Activated naive CD4-positive, alpha-beta T cell treated with Interleukin-2 at 50 U/mL for 16 hours (primary cell): Measurements from ENCODE around the gene ASB2.

Experiments used
- DNase-seq: peaks from one replicate; pipeline ENCODE4 v3.0.0-alpha.2; 2020

Gene ASB2

DNA sequence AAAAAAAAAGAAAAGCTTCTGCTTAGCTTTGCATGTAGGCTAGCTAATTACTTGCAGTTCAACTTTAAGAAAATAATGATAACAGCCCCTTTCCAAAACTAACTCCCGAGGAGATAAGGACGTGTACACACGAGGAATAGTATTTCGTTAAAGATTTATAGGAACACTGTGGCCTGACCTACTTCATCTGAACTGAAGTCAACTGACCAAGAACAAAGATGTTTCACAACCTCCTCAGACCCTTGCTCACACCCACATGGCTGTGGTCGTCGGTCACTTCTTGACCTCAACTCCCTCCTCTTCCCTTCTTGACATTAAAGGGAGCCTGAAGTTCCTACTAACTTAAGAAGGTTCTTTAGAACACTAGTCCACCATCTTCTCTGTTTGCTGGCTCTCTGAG lies 74.6 kb downstream of the ASB2 start:
- no peak for DNase-seq

DNA sequence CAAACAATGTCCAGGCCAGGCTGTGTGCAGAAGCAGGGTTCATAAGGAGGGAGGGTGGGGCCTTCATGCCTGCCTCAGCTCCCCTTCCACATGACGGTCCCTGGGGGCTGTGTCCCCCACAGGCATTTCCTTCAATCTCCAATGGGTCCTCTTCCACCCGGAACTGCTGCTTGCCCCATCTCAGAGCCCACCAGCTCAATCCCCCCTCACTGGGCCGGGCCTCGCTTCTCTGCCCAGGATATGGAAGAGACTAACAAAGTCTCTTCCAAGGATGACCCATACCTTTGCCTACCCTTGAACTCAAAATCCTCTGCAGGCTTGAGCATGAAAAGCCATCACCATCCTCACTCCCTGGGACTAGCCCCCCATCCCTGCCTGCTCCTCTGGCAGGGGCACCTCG lies 77.6 kb downstream of the ASB2 start:
- DNase-seq = no peak

DNA sequence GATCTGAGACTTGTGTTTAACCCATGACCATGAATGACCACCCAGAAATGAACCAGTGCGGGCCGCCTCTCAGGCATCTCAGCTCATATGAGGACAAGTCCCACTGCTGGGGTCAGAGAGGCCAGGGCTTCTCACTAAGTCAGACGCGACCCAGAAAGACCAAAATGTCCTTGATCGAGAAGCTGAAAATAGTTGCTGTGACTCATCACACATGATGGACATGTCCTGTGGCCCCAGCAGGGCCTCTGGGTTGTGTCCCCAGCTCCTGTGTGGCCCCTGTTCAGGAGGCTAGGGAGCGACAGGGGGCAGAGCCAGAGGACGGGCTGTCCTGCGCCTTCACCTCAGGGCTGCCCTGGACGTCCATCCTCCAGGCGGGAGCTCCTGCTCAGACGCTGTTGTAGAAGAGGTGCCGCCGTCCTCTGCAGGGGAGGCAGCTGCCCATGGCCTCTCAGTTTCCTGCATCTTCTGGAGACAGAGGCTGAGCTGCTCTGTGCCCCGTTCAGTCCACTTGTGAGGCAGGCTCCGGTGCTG lies 78.2 kb downstream of the ASB2 start:
- DNase-seq = no peak

DNA sequence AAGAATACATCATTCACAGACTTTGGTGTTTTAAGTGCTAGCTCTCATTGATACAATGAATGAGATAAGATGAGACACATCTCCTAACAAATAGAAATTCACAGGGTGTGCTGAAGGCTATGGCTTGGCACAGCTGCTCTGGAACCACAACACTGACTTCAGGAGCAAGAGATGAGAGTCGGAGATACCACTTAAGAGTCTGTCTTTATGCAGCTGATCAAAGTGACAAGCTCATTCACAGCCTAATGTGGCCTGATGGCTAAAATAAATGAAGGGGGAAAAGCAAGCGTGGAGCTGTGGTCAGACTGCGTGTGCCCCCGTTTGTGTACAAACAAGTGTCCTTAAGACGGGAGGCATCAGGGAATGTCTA lies 78.9 kb downstream of the ASB2 start:
- DNase-seq = no peak

DNA sequence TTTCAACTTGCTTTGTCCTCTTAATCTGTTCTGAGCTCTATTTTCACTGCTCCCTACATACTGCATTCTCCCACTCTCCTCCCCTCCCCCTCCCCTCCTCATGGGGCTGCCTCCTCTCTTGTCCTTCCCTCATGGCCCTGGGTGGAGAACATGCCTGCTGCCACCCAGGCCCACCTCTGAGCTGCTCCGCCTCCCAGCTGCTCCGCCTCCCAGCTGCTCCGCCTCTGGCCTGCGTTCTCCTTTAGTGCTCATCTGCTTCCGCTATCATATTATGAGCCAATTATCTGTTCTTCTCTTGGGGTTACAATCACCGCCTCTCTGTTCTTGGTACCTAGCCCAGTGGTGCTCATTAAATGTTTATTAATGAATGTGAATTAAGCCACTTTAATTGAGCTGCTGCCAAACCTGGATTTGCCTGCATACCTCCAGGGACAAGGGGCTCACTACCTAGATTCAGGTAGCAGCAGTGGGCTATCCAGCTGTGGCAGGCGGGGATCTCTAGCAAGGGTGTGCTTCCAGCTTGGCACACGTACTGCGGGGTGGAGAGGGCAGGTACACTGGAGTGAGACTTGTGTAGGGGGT lies 81.3 kb downstream of the ASB2 start:
- DNase-seq = no peak

DNA sequence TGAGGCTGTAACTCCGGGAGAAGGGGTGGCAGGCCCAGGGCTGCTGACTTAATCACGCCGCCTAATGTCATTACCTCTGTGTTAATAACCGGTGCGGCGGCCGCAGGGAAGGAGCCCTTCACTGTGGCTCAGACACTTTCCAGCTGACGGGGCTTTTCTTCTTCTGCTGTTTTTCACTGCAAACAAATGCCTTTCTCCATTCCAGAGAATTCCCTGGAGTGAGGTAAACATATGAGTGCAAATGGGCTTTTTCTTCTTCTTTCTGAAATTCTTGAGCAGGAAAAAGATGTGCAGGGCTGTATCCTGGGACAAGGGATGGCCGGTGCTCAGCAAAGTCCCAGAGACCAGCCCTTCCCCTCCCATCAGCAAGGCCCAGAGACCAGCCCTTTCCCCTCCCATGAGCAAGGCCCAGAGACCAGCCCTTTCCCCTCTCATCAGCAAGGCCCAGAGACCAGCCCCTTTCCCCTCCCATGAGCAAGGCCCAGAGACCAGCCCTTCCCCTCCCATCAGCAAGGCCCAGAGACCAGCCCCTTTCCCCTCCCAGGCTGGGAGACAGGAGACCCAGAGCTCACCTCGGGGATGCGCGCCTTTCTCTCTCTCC lies 82.6 kb downstream of the ASB2 start:
- no peak for DNase-seq

DNA sequence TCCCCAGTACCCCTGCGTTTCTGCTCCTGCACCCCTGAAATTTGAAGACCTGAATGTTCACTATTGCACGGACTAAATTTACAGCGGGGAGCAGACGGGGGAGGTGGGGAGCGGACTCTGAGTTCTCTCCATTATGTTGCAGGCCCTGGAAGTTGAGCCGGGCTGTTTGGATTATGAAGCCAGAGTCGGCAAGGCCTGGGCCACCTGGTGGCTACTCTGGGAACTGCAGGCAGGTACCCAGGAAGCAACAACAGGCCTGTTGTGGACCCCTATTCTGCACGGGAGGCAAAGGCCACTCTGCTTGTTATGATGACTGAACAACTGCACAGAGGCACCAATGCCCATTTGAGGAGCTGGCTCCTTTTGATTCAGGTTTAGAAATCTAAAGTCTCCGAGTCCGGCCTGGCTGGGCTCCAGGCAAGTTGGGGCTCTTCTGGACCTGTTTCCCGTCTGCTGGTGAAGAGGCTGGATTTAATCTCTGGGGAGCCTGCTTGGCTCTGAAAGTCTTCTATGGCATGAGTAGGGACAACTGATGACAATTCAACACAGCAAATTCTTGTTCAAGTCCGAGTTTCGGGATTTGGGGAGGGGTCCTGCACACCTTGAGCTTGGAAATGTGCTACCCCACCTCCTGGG lies 83.3 kb downstream of the ASB2 start:
- DNase-seq = peak; percentile 73

DNA sequence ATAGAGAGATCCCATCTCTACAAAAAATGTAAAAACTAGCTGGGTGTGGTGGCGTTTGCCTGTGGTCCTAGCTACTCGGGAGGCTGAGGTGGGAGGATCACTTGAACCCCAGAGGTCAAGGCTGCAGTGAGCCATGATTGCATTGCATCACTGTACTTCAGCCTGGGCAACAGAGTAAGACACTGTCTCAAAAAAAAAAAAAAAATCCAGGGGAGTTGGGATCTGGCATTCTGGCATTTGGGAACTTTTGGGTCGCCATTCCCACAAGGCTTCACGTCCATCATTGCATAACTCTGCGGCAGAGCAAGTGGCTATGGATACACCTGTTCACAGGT lies 83.9 kb downstream of the ASB2 start:
- no peak for DNase-seq

DNA sequence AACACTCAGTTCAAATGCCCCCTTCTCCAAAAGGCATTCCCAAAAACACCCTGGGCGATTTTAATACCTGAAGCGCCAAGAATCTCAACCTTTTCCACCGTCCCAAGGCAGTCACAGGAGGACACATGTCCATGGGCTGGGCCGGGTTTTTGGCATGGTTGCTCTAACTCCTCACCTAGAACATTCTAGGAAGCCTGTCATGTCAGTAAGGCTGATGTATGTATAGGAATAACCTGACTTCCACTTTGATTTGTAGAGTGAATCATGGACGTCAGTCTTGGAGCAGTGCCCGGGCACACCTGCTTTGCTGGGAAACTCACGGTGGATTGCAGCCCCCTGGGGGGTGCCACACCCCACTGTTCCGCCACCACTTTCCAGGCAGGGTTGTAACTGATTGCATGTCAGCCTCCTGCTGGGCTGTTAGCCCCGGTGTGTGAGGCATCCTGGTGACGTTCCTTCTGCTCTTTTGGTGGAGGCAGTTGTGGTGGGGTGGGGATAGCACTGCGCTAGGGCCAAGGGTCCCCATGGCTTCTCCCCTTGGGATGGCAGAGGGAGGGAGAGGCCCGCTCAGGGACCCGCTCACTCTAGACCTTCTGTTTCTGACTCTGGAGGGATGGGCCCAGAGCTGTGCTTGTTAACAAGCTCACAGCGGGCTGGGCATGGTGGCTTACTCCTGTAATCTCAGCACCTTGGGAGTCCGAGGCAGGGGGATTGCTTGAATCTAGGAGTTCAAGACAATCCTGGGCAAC lies 84.4 kb downstream of the ASB2 start:
- no peak for DNase-seq

DNA sequence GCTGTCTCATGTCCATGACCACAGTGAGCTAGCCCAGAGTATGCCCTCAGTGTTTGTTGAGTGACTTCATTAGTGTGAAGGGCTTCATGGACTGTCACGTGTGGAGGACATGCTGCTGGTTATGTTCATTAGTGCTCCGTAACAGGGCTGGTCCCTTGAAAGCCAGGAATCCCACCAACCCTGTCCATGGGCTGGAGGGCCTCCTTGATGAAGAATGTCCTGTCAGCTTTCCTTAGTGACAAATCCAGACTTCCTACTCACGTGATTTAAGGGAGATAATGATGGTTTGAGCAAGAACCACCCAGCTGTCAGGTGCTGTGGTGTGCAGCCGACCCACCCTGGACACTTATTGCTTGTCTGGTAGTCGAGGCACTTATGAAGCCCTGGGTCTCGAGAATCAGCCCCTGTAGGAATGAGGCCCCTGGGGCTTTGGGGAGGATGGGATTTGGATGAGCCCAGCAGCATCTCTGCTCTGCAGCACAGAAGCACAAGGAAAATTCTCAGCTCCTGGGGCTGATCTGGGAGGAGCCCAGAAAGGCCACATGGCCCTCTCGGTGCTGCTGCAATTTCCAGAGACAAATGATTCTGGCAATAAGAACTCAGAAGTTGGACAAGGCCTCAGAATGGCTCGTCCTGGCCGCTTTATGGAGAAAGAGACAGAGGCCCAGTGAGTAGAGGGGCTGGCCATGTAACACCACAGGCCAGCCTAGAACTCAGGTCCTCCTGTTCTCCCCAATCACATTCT lies 86.5 kb downstream of the ASB2 start:
- no peak for DNase-seq

DNA sequence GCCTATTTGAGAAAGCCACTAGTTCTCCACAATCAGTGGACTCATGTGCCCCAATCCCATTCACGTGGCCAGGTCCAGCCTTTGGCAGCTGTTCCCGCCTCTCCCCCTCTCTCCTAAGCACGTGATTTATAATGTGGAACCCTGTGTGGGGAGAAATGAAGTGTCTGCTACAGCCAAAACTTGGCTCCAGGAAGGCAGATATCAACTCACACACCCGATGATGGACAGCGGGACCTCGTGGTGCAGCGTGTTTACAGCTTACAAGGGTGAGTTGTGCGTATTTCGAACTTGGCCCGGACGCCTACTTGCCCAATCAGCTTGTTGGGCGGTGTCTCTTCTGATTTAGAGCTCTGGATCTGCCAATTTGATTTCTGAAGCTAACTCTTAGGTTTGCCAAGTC lies 87.4 kb downstream of the ASB2 start:
- DNase-seq = no peak

DNA sequence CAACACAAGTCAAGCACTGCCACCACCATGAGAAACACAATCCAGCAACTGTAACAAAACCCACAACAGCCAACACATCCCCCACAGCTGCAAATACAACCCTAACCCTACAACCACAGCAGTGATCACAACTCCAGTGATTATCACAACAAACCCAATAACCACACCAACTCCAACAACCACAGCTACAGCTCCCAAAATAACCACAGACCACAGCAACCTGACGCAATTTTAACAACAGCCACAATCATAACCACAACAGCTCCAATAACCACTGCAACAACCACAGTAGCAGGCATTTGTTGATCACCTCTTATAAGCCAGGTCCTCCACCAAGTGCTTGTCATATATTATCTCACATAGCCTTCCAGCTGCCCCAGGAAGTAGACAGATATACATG lies 91.4 kb downstream of the ASB2 start:
- DNase-seq = no peak
